ENCODE measurements around the gene NTM.

DNA sequence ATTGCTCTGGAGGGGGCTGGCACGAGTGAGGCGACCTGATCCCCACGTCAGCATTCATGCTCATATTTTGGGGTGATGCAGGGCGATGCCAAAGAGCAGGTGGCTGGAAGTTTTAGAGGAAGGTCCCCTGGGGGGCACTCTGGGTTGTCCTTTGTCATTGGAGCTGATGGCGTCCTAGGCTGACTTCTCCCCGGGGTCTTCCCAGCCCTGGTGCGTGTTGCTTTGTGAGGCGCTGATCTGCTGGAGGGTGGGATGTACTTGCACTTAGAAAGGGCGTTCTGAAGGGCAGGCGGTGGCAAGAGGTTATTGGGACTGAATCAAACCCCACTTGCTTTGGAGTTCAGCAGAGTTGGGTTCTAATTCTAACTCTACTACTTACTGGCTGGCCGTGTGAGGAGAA, 313.3 kb downstream of the NTM start:
- TF ChIP-seq, protein P1, sequence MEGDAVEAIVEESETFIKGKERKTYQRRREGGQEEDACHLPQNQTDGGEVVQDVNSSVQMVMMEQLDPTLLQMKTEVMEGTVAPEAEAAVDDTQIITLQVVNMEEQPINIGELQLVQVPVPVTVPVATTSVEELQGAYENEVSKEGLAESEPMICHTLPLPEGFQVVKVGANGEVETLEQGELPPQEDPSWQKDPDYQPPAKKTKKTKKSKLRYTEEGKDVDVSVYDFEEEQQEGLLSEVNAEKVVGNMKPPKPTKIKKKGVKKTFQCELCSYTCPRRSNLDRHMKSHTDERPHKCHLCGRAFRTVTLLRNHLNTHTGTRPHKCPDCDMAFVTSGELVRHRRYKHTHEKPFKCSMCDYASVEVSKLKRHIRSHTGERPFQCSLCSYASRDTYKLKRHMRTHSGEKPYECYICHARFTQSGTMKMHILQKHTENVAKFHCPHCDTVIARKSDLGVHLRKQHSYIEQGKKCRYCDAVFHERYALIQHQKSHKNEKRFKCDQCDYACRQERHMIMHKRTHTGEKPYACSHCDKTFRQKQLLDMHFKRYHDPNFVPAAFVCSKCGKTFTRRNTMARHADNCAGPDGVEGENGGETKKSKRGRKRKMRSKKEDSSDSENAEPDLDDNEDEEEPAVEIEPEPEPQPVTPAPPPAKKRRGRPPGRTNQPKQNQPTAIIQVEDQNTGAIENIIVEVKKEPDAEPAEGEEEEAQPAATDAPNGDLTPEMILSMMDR (IDR thresholded peaks at IDR 0.05): no peak
- TF ChIP-seq POLR2A (IDR thresholded peaks at IDR 0.05): no peak

Data from uterus (tissue), 2 donors.